Neural cell (in vitro differentiated cells): ENCODE data around the gene CGB8. TPM values are rescaled to one million over a fixed set of nuclear protein-coding genes. Genes with fewer than 3 reads are reported as not detected.

Experiments
- H2AFZ ChIP-seq: fragments of 200-600, 300-800 bp; sonication (generic), shearing (Covaris generic); 2 replicates; pipeline ENCODE4 v1.6.0; 2014; ENCODE audit warnings: low read depth, mild to moderate bottlenecking, antibody characterized with exemption, low read length, moderate library complexity
- H3F3A ChIP-seq: fragments of 200-600 bp; shearing (Covaris generic); 2 replicates; pipeline ENCODE4 v1.6.1; 2016; ENCODE audit warnings: mild to moderate bottlenecking, moderate library complexity, mixed read lengths, antibody characterized with exemption, low read length; ENCODE audit not compliant: insufficient read depth, poor library complexity, severe bottlenecking
- H3K27ac ChIP-seq: fragments of 200-600, 300-800 bp; sonication (generic), shearing (Covaris generic); 2 replicates; pipeline ENCODE4 v1.5.1; 2014; ENCODE audit warnings: mild to moderate bottlenecking, low read length, moderate library complexity
- H3K27me3 ChIP-seq: fragments of 300-800, 200-600 bp; sonication (generic), shearing (Covaris generic); 2 replicates; pipeline ENCODE4 v1.6.0; 2014; ENCODE audit warnings: mild to moderate bottlenecking, low read depth, low read length, moderate library complexity; ENCODE audit not compliant: insufficient read depth
- H3K36me3 ChIP-seq: fragments of 300-800, 200-600 bp; sonication (generic), shearing (Covaris generic); 2 replicates; pipeline ENCODE4 v1.5.1; 2014; ENCODE audit warnings: mild to moderate bottlenecking, antibody characterized with exemption, low read length, moderate library complexity; ENCODE audit not compliant: insufficient read depth
- H3K4me2 ChIP-seq: fragments of 300-800, 200-600 bp; sonication (generic), shearing (Covaris generic); 2 replicates; pipeline ENCODE4 v1.6.0; 2014; ENCODE audit warnings: mild to moderate bottlenecking, low read length
- H3K4me3 ChIP-seq: fragments of 300-800, 200-600 bp; sonication (generic), shearing (Covaris generic); 2 replicates; pipeline ENCODE4 v1.5.1; 2014; ENCODE audit warnings: mild to moderate bottlenecking, low read length, moderate library complexity
- H3K79me2 ChIP-seq: fragments of 200-600 bp; shearing (Covaris generic); replicated peaks from 2 replicates; pipeline ENCODE4 v1.6.0; 2014; ENCODE audit warnings: mild to moderate bottlenecking, low read length, moderate library complexity; ENCODE audit not compliant: insufficient read depth
- H3K9ac ChIP-seq: fragments of 300-800, 200-600 bp; sonication (generic), shearing (Covaris generic); 2 replicates; pipeline ENCODE4 v1.6.1; 2016; ENCODE audit warnings: mild to moderate bottlenecking, low read length, mixed read lengths
- H3K9me2 ChIP-seq: fragments of 200-600 bp; shearing (Covaris generic); 2 replicates; pipeline ENCODE4 v1.6.1; 2016; ENCODE audit warnings: mild to moderate bottlenecking, low read length, mixed read lengths; ENCODE audit not compliant: insufficient read depth
- H3K9me3 ChIP-seq: fragments of 200-600, 300-800 bp; sonication (generic), shearing (Covaris generic); 2 replicates; pipeline ENCODE4 v1.6.1; 2016; ENCODE audit warnings: mild to moderate bottlenecking, mixed run types, low read length, moderate library complexity, mixed read lengths
- H4K20me1 ChIP-seq: fragments of 200-600 bp; shearing (Covaris generic); 2 replicates; pipeline ENCODE4 v1.6.1; 2016; ENCODE audit warnings: mild to moderate bottlenecking, mixed run types; ENCODE audit not compliant: insufficient read depth
- CTCF ChIP-seq: fragments of 450-650 bp; IDR thresholded peaks from 2 replicates; pipeline ENCODE4 v1.5.1; 2014; ENCODE audit warnings: antibody characterized with exemption, mild to moderate bottlenecking, moderate library complexity; ENCODE audit not compliant: poor library complexity, severe bottlenecking
- EP300 ChIP-seq: fragments of 450-650 bp; conservative IDR thresholded peaks from 2 replicates; pipeline ENCODE4 v1.6.1; 2014; ENCODE audit warnings: antibody characterized with exemption, mild to moderate bottlenecking, moderate library complexity; ENCODE audit not compliant: poor library complexity, severe bottlenecking
- EZH2 ChIP-seq: fragments of 200-600, 300-800 bp; shearing (Covaris generic), sonication (generic); IDR thresholded peaks from 2 replicates; pipeline ENCODE4 v1.6.1; 2014; ENCODE audit warnings: antibody characterized with exemption, low read length, borderline replicate concordance, mild to moderate bottlenecking; ENCODE audit not compliant: insufficient read depth, poor library complexity, severe bottlenecking
- MXI1 ChIP-seq: fragments of 450-650 bp; conservative IDR thresholded peaks from 2 replicates; pipeline ENCODE4 v1.6.1; 2014; ENCODE audit warnings: antibody characterized with exemption, mild to moderate bottlenecking; ENCODE audit not compliant: poor library complexity, severe bottlenecking
- POLR2AphosphoS5 ChIP-seq: IDR thresholded peaks from 2 replicates; pipeline ENCODE4 v1.6.1; 2012
- RAD21 ChIP-seq: fragments of 450-650 bp; conservative IDR thresholded peaks from 2 replicates; pipeline ENCODE4 v1.6.1; 2014; ENCODE audit warnings: antibody characterized with exemption, mild to moderate bottlenecking, moderate library complexity
- REST ChIP-seq: IDR thresholded peaks from 2 replicates; pipeline ENCODE4 v1.6.1; 2012; ENCODE audit warnings: borderline replicate concordance
- SMC3 ChIP-seq: fragments of 450-650 bp; conservative IDR thresholded peaks from 2 replicates; pipeline ENCODE4 v1.6.1; 2014; ENCODE audit warnings: antibody characterized with exemption, mild to moderate bottlenecking, moderate library complexity; ENCODE audit not compliant: poor library complexity
- TAF1 ChIP-seq: IDR thresholded peaks from 2 replicates; pipeline ENCODE4 v1.6.1; 2012; ENCODE audit warnings: low read depth
- polyA plus RNA-seq: library from polyadenylated mRNA; depleted of rRNA; stranded (reverse); fragments of >200 nt; gene quantifications from 2 replicates; pipeline ENCODE4 v1.2.3, GENCODE V29; 2014

CGB8 gene
- polyA plus RNA-seq, 1 donor from 2014 or later = not detected

- Histone ChIP-seq H3K27ac (peak overlapping the region; percentile 89), H3K9me2 (no peaks in the 10 kb centered on the region), H3K36me3 (peaks cover 6% of the 10 kb centered on the region), H2AFZ (peak overlapping the region; percentile 79), H3K9me3 (no peaks in the 10 kb centered on the region), H3K4me2 (peak overlapping the region; percentile 92), H3K79me2 (peaks cover 35% of the 10 kb centered on the region), H3K27me3 (no peaks in the 10 kb centered on the region), H3K9ac (peak overlapping the region; percentile 94), H3K4me3 (peak overlapping the region; percentile 86), H3F3A (no peaks in the 10 kb centered on the region), H4K20me1 (no peaks in the 10 kb centered on the region)
- no peak for TF ChIP-seq REST
- TF ChIP-seq MXI1 = no peak
- no peak for TF ChIP-seq SMC3
- TF ChIP-seq RAD21 = no peak
- no peak for TF ChIP-seq TAF1
- TF ChIP-seq CTCF = no peak
- no peak for TF ChIP-seq POLR2AphosphoS5
Observed at GRCh38 chr19:49085868-49086232, 36.9 kb upstream of the CGB8 start.

GRCh38 chr19:49085020-49085867 lies 36.3 kb upstream of the CGB8 start, which contains the start of gene SNRNP70:
Gene SNRNP70 (plus strand): TSS chr19:49085451. CDS start chr19:49086415, 964 bp downstream.
- Histone ChIP-seq H3K36me3 (peaks cover under 1% of the 10 kb centered on the region), H3K27ac (peak within 1 kb of the TSS; percentile 89), H3K9me2 (no peaks in the 10 kb centered on the region), H3F3A (no peaks in the 10 kb centered on the region), H4K20me1 (no peaks in the 10 kb centered on the region), H3K9me3 (no peaks in the 10 kb centered on the region), H3K4me2 (peak within 1 kb of the TSS; percentile 92), H3K9ac (peak within 1 kb of the TSS; percentile 94), H3K27me3 (no peaks in the 10 kb centered on the region), H2AFZ (peak within 1 kb of the TSS; percentile 79), H3K4me3 (peak within 1 kb of the TSS; percentile 86), H3K79me2 (peaks cover 32% of the 10 kb centered on the region)
- TF ChIP-seq RAD21 (no peak), SMC3 (peak; percentile 26), EP300 (peak; percentile 44), CTCF (no peak), REST (peak; percentile 92), EZH2 (no peak), POLR2AphosphoS5 (peak; percentile 96), MXI1 (peak; percentile 91), TAF1 (peak; percentile 97)
